ENCODE measurements around the gene INTS11.

- TF ChIP-seq CTCF (conservative IDR thresholded peaks at IDR 0.05; ENCODE audit: low read depth, low read length), result no peak
- TF ChIP-seq EZH2 (IDR thresholded peaks at IDR 0.05; ENCODE audit: low read length, unreplicated experiment), result no peak
These were observed 30.9 kb downstream of the INTS11 start for GRCh38 chr1:1293263-1294249.

All from PC-3 (cell line).